HL-60 (cell line): ENCODE results near the gene CAND1.

Experiments
- DNase-seq, 2 experiments: peaks; one replicate each; pipeline ENCODE4 v3.0.0-alpha.2; 2010 to 2020; ENCODE audit warnings: low read depth in 1 of 2, low spot score in 1 of 2
- H3K27ac ChIP-seq: fragments of 250-450 bp; sonication (Bioruptor Pico); replicated peaks from 2 replicates; pipeline ENCODE4 v1.5.1; 2020; ENCODE audit warnings: mild to moderate bottlenecking, moderate library complexity
- H3K27me3 ChIP-seq: fragments of 250-450 bp; sonication (Bioruptor Pico); 2 replicates; pipeline ENCODE4 v1.5.1; 2021; ENCODE audit warnings: mild to moderate bottlenecking, moderate library complexity; ENCODE audit not compliant: insufficient read depth, poor library complexity, severe bottlenecking
- H3K4me3 ChIP-seq: replicated peaks from 2 replicates; pipeline ENCODE4 v1.5.1; 2011; ENCODE audit warnings: mild to moderate bottlenecking, control low read depth, low read length; ENCODE audit not compliant: insufficient read depth
- CTCF ChIP-seq: IDR thresholded peaks from one replicate; pipeline ENCODE4 v1.5.1; 2011; ENCODE audit warnings: low read length, control low read depth, inconsistent platforms; ENCODE audit not compliant: insufficient read depth
- GABPA ChIP-seq: IDR thresholded peaks from 2 replicates; pipeline ENCODE4 v1.6.1; 2012; ENCODE audit warnings: low read depth
- POLR2AphosphoS5 ChIP-seq: IDR thresholded peaks from 2 replicates; pipeline ENCODE4 v1.6.1; 2012; ENCODE audit warnings: low read depth
- SPI1 ChIP-seq: IDR thresholded peaks from 2 replicates; pipeline ENCODE4 v1.6.1; 2012; ENCODE audit warnings: low read depth, mild to moderate bottlenecking, borderline replicate concordance
- TF ChIP-seq, protein P1 (sequence below): IDR thresholded peaks from 2 replicates; pipeline ENCODE4 v1.6.1; 2012; ENCODE audit warnings: low read depth; ENCODE audit not compliant: insufficient replicate concordance

CAND1 gene

GRCh38 chr12:67280572-67280971 lies 11.4 kb downstream of the CAND1 start:
- H3K4me3 ChIP-seq, result no peak overlapping the region
- H3K27me3 ChIP-seq, result no peaks in the 10 kb centered on the region
- TF ChIP-seq, protein P1, sequence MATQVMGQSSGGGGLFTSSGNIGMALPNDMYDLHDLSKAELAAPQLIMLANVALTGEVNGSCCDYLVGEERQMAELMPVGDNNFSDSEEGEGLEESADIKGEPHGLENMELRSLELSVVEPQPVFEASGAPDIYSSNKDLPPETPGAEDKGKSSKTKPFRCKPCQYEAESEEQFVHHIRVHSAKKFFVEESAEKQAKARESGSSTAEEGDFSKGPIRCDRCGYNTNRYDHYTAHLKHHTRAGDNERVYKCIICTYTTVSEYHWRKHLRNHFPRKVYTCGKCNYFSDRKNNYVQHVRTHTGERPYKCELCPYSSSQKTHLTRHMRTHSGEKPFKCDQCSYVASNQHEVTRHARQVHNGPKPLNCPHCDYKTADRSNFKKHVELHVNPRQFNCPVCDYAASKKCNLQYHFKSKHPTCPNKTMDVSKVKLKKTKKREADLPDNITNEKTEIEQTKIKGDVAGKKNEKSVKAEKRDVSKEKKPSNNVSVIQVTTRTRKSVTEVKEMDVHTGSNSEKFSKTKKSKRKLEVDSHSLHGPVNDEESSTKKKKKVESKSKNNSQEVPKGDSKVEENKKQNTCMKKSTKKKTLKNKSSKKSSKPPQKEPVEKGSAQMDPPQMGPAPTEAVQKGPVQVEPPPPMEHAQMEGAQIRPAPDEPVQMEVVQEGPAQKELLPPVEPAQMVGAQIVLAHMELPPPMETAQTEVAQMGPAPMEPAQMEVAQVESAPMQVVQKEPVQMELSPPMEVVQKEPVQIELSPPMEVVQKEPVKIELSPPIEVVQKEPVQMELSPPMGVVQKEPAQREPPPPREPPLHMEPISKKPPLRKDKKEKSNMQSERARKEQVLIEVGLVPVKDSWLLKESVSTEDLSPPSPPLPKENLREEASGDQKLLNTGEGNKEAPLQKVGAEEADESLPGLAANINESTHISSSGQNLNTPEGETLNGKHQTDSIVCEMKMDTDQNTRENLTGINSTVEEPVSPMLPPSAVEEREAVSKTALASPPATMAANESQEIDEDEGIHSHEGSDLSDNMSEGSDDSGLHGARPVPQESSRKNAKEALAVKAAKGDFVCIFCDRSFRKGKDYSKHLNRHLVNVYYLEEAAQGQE, result no peak
- no peak for TF ChIP-seq SPI1
- TF ChIP-seq GABPA, result no peak
- no peak for TF ChIP-seq CTCF
- TF ChIP-seq POLR2AphosphoS5, result no peak
- DNase-seq, result no peak
- no peak overlapping the region for H3K27ac ChIP-seq

- Histone ChIP-seq H3K27me3 (no peaks in the 10 kb centered on the region), H3K27ac (no peak overlapping the region), H3K4me3 (no peak overlapping the region)
- TF ChIP-seq GABPA (no peak), POLR2AphosphoS5 (no peak), CTCF (no peak), SPI1 (no peak)
- TF ChIP-seq, protein P1, result no peak
- no peak for DNase-seq
Measured at GRCh38 chr12:67284561-67284960, 15.4 kb downstream of the CAND1 start.

DNA sequence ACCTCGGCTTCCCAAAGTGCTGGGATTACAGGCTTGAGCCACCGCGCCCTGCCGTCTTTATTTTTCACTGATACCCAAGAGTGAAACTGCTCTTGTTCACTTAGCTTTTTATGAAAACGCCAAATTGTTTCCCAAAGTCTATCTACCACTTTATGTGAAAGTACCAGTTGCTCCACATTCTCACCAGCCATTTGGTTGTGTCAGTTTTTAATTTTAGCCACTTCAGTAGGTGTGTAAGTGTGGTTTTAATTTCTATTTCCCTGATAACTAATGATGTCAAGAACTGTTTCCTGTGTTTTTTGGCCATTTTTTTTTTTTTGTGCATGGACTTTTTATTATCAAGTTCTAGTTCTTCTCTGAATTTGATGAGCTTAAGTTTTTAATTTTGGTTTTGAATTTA lies 17.1 kb downstream of the CAND1 start:
- no peak for TF ChIP-seq GABPA
- no peak for TF ChIP-seq POLR2AphosphoS5
- TF ChIP-seq, protein P1, result no peak
- TF ChIP-seq CTCF, result no peak
- no peak for TF ChIP-seq SPI1
- Histone ChIP-seq H3K4me3 (no peak overlapping the region), H3K27me3 (no peaks in the 10 kb centered on the region), H3K27ac (no peak overlapping the region)
- no peak for DNase-seq
